Measurements from ENCODE around the gene PRRX2. TPM values are rescaled to one million over a fixed set of nuclear protein-coding genes. Genes with fewer than 3 reads are reported as not detected.

PRRX2 gene
- total and polyA plus RNA-seq, 2 of the 4 experiments (the other 2 are of a cell fraction) = 12.7 to 35.5 TPM

GRCh38 chr9:129630967-129631673 is 34.3 kb upstream of the PRRX2 start:
- H3K14ac ChIP-seq (replicated peaks; ENCODE audit: low read depth, low read length) = 0 out of 2 replicates have a peak overlapping the region, but pooled peaks have one; percentile 3
- H3K9me1 ChIP-seq (ENCODE audit: insufficient read depth, low read length) = peaks cover 41% of the 10 kb centered on the region
- H3K23ac ChIP-seq (ENCODE audit: low read depth, low read length) = 0 out of 2 replicates have a peak overlapping the region, but pooled peaks have one; percentile 33
- H4K20me1 ChIP-seq (ENCODE audit: insufficient read depth, low read length) = peaks cover 93% of the 10 kb centered on the region
- intact Hi-C loops (cut with micrococcal nuclease) (no loop called here), in situ Hi-C loops (cut with MboI; ENCODE audit: low sequenced_read_pairs) (no loop called here), dilution Hi-C loops (cut with HindIII; ENCODE audit: low sequenced_read_pairs, unreplicated experiment) (no loop called here)
- peaks cover 40% of the 10 kb centered on the region for H3K4me1 ChIP-seq (ENCODE audit: control insufficient read depth, insufficient read depth, low read length)
- peaks cover 42% of the 10 kb centered on the region for H3K36me3 ChIP-seq (ENCODE audit: control insufficient read depth, insufficient read depth, low read length)
- peaks cover 16 to 81% of the 10 kb centered on the region in 2 experiments for H3K79me1 ChIP-seq (ENCODE audit: low read depth in 1 of 2, low read length in 2 of 2)
- peak overlapping the region in 1 of 2 experiments; percentile 32; a peak in 1 of 4 replicates for H4K8ac ChIP-seq (ENCODE audit: low read depth in 2 of 2, low read length in 2 of 2)
- DNase-seq = peak; percentile 49
- no peak overlapping the region for H2BK15ac ChIP-seq (ENCODE audit: low read depth, low read length)
- H3K27ac ChIP-seq (ENCODE audit: insufficient read depth, low read length) = peak overlapping the region; percentile 43; the same call in 1 of the 2 replicates
- TF ChIP-seq BHLHE40 (IDR thresholded peaks at IDR 0.05; ENCODE audit: low read depth, low read length) (no peak), MXI1 (IDR thresholded peaks at IDR 0.05; ENCODE audit: borderline replicate concordance, low read depth, low read length) (no peak), NFE2L2 (IDR thresholded peaks at IDR 0.05; ENCODE audit: low read depth, low read length) (no peak), RCOR1 (IDR thresholded peaks at IDR 0.05; ENCODE audit: insufficient replicate concordance, low read length) (no peak), MAZ (IDR thresholded peaks at IDR 0.05; ENCODE audit: borderline replicate concordance, low read depth, low read length) (no peak), FOS (IDR thresholded peaks at IDR 0.05; ENCODE audit: low read depth, low read length) (no peak)
- TF ChIP-seq, protein P1, sequence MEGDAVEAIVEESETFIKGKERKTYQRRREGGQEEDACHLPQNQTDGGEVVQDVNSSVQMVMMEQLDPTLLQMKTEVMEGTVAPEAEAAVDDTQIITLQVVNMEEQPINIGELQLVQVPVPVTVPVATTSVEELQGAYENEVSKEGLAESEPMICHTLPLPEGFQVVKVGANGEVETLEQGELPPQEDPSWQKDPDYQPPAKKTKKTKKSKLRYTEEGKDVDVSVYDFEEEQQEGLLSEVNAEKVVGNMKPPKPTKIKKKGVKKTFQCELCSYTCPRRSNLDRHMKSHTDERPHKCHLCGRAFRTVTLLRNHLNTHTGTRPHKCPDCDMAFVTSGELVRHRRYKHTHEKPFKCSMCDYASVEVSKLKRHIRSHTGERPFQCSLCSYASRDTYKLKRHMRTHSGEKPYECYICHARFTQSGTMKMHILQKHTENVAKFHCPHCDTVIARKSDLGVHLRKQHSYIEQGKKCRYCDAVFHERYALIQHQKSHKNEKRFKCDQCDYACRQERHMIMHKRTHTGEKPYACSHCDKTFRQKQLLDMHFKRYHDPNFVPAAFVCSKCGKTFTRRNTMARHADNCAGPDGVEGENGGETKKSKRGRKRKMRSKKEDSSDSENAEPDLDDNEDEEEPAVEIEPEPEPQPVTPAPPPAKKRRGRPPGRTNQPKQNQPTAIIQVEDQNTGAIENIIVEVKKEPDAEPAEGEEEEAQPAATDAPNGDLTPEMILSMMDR (conservative IDR thresholded peaks at IDR 0.05; ENCODE audit: low read depth, low read length) = no peak
- TF ChIP-seq, protein P2, sequence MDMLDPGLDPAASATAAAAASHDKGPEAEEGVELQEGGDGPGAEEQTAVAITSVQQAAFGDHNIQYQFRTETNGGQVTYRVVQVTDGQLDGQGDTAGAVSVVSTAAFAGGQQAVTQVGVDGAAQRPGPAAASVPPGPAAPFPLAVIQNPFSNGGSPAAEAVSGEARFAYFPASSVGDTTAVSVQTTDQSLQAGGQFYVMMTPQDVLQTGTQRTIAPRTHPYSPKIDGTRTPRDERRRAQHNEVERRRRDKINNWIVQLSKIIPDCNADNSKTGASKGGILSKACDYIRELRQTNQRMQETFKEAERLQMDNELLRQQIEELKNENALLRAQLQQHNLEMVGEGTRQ (IDR thresholded peaks at IDR 0.05; ENCODE audit: low read depth, low read length) = no peak
- ChIA-PET CTCF (interaction anchor here (0.7 kb wide), 1 partner anchor 150 kb away, joined by 3 read pairs; no protein-coding TSS in a partner anchor), POLR2A (ENCODE audit: unreplicated experiment) (no interaction called here)
- H3K18ac ChIP-seq (ENCODE audit: low read depth, low read length) = no peak overlapping the region
- H2AK9ac ChIP-seq (replicated peaks; ENCODE audit: low read depth, low read length, poor library complexity) = peak overlapping the region; percentile 47
- 65% methylated on average over 2 of the region's 21 CpGs; no CpG with 5 or more reads in 1 of the 2 experiments for WGBS, 2 experiments (ENCODE audit: extremely low coverage in 2 of 2, insufficient read length in 1 of 2)
- no TSS peak for BruUV-seq (replicated peaks)
- no peak overlapping the region for H2AFZ ChIP-seq (replicated peaks; ENCODE audit: low read length, poor library complexity)
- H3K9ac ChIP-seq (ENCODE audit: low read depth, low read length) = no peak overlapping the region
- peak overlapping the region; percentile 30; the same call in 1 of the 2 replicates for H3K4ac ChIP-seq (ENCODE audit: low read depth, low read length)
- H2BK20ac ChIP-seq (ENCODE audit: low read depth, low read length) = no peak overlapping the region
- H2BK120ac ChIP-seq (ENCODE audit: low read depth, low read length) = no peak overlapping the region
- no peak overlapping the region for H3K4me3 ChIP-seq (ENCODE audit: insufficient read depth, low read depth, low read length)
- no peak; the same call in 1 of the 2 replicates for ATAC-seq (ENCODE audit: low read depth)
- peak overlapping the region; percentile 76; the same call in 1 of the 2 replicates for H2AK5ac ChIP-seq (ENCODE audit: low read depth, low read length)
- H4K5ac ChIP-seq (ENCODE audit: low read depth, low read length) = no peak overlapping the region
- H3K4me2 ChIP-seq (ENCODE audit: low read depth, low read length) = no peak overlapping the region; the same call in 1 of the 2 replicates
- no peak overlapping the region for H3K56ac ChIP-seq (ENCODE audit: extremely low read depth, insufficient read depth, low read length)
- no peaks in the 10 kb centered on the region for H3K27me3 ChIP-seq (ENCODE audit: control insufficient read depth, insufficient read depth, low read length)
- peak overlapping the region; percentile 27 for H2BK5ac ChIP-seq (ENCODE audit: low read depth, low read length, poor library complexity, severe bottlenecking)
- no peaks in the 10 kb centered on the region for H3K9me3 ChIP-seq (ENCODE audit: control insufficient read depth, insufficient read depth, low read length)
- peak overlapping the region; percentile 17; the same call in 1 of the 2 replicates for H4K91ac ChIP-seq (ENCODE audit: insufficient read depth, low read depth, low read length)

Data from IMR-90 (cell line).